Activated CD8-positive, alpha-beta memory T cell treated with anti-CD3 and anti-CD28 coated beads for 1 hour (primary cell): ENCODE results near the gene KLHL3.
"Not testable (repeated sequence)": the region's sequence is repeated elsewhere in the genome, so short reads cannot be mapped to it uniquely, and the experiment has no call there.

Experiments used
- DNase-seq, 2 donors: peaks; one replicate each; pipeline ENCODE4 v3.0.0-alpha.2; 2020; ENCODE audit warnings: low read depth in 1 of 2; ENCODE audit errors: extremely low read depth in 1 of 2

The KLHL3 gene

DNA sequence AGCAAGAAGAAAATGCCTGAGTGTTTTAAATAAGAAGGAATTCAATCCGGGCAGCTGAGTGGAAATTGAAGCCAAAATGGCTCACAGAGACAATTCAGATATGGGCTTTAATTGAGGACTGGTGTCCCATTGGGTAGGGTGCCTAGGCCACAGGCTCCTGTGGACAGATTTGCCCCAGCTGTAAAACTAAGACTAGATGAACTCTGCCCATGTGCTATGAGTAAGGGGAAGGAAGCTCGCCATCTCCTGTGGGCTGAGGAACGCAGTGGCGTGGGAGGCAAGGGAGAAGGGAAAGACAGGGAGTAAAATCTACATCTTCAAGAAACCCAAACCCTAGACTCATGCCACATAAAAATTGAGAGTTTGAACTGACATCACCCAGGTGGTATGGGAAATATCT lies 66.1 kb downstream of the KLHL3 start:
- DNase-seq = no peak

DNA sequence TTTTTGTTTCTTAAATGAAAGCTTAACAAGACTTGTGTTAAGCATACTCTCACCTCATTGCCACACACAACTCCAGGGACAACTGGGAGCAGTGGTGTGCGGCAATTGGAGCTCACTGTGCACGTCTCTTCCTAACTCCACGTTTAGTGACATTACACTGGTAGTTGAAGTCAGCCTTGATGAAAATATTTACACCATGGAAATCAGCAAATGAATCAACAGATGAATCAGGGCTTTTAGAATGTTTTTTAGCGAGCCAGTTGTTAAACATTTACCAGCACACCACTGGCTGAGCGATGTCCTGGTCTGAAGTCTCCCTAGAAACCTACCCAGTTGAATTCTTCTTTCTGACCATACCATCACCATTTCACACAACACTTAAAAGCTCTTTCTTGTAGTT lies 67.3 kb downstream of the KLHL3 start:
- no peak for DNase-seq

DNA sequence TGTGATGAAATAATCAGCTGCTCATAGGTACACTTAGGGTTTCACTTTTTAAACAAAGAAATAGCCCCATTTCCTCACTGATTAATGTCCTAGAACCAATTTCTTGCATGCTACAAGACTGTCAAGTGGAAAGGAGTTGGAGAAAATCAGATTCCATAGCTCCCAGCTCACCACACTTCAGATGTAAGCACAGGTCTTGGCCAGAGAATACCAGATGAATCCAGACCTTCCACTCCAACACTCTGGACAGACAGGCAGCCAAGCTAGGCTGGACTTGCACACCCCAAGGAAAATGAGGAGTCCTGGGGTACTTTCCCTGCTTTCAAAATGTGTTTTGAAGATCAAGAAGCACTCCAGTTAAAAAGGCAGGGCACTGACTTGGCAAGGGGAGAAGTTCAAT lies 68.5 kb downstream of the KLHL3 start:
- no peak for DNase-seq

DNA sequence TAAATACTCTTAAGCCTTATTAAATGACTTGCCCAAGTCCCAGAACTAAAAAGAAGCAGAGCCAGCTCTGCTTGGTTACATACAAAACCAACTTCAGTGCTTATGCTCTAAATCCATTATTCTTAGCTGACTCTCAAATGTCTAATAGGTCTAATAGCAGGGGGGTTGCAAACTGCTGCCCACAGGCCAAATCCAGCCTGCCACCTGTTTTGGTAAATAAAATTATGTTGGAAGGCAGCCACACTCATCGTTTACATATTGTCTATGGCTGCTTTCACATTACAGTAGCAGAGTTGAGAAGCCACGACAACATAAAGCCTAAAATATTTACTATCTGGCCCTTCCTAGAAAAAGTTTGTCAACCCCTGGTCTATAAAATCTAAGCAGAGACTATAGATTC lies 69.0 kb downstream of the KLHL3 start:
- no peak for DNase-seq

DNA sequence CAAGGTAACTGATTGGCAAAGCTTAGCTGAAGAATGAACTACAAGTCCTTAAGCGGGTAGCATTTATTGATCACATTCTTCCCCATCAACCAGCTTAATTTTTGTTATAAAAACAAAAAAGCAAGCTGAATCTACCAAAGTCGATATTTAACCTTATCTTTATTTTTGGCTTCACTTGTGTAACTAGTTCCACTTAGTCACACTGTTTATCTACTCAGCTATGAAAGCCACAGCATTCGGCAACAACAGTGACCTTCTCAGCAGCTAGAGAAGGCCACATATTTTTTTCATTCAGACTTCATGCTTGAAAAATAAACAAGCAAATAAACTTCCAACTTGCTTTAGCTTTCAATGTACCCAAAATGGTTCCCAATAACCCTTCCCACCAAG lies 69.4 kb downstream of the KLHL3 start:
- no peak for DNase-seq

DNA sequence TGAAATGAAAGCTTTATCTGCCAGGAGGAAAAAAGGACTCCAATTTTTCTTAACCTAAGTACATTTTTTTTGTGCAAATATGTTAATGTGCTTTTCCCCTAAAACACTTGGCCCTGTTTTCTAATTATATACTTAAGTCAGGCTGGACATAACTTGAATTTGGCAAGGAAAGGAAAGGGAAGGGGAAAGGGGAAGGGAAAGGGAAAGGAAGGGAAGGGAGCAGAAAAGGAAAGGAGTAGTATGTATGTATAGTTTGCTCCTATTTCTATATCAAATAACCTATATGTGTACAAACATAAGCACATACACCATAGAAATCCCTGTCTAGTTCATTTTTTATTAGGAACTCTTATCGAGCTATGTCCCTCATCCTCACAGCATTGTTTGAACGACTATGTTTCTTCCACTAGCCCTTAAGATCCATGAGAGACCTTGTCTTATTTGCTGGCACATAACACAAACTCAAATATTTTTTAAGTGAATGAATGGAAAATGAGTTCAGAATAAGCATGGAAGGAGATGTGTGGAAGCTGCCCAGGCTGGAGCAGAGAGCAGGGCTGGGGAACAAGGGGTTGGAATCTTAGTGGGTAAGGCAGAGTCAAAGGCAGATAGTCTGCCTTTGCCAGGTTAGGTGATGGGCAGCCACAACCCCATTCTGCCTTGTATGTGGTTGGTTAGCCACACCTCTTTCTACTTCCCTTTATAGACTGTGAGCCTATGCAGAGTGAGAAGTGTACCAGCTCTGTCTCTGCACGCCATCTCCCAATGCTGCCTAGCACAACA lies 70.0 kb downstream of the KLHL3 start:
- no peak for DNase-seq

DNA sequence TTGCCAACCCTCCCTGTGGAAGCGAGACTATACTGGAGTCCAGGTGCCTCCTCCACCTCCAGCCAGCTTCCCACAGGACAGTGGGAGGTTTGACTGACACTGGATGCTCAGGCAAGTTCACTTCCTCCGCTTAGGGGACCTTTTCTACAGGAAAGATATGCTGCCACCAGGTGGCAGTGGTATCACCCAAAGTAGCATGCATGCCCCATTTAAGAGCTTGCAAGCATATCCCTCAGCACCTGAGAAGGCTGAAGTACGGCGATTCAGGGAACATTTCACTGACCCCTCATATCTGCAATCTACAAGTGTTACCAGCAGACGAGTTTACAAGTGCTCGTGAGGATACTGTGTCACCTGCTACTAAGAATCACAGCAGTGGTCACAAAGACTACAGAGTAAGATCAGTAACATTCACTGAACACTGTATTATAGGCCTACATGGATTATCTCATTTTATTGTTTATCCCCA lies 75.5 kb downstream of the KLHL3 start:
- peak; percentile 32 to 51 for DNase-seq

DNA sequence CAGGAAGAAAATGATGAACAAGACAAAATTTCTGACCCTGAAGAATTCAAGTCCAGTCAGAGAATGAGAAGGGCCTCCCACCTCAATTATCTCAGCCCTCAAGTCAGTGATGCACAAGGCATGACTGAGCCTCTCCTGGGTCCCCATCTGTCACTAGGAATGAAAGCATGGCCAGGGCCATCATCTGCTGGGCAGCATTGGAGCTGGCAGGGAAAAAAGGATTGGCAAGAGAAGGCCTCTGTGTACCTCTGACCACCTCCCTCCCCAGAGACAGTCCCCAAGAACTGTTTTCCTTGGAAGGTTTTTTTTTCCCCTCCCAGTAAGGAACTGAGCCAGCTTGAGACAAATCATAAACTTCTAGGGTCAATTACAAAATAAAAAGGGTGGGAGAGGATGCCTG lies 76.7 kb downstream of the KLHL3 start:
- no peak for DNase-seq

DNA sequence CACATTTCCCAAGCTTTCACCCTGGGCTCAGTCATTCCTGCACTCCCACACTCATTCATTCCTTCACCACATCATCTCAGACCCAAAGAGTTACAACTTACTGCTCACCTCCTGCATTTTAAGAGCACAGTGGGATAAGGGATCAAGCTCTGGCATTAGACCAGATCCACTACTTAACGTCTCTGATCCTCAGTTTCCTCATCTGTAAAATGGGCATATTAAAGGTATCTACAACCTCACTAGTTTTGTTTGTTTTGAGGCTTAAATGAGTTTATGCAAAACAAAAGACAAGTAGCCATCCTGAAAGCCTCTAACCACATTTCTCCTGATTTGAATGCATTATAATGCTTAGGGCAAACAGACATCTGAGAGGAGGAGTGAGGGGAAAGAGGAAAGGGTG lies 77.6 kb downstream of the KLHL3 start:
- no peak for DNase-seq

DNA sequence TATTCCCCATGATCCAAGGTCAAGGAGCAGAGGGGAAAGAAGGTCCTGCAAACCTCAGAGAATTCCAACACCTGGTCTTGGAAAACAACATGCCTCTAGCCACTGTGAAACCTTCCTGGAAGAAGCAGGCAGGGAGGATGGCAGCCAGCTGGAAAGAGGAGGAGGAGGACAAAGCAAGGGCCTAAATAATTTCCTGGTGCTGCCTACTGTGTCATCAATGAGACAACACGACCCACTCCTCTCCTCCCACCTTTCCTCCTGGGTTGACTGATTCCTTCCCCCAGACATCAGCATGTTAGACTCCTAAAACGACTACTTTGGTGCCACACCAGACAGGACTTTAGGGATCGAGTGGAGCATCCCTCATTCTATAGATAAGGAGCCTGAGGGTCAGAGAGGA lies 78.8 kb downstream of the KLHL3 start:
- no peak for DNase-seq

DNA sequence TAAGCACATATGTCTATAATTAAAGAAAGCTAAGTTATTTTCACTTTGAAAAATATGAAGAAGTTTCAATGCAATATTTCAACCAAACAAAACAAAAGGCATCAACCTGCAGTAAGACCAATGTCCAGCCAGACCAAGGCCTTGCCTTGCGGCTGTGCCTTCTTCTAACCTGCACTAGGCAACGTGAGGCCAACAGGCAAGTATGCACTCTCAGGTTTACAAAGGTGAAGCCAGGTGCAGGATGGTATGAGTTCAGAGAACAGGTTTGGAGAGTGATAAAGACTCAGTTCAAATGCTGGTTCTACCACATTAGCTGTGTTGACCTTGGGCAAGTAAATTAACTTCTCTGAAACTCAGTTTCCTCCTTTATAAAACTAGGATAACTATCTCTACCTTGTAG lies 79.3 kb downstream of the KLHL3 start:
- DNase-seq = no peak

DNA sequence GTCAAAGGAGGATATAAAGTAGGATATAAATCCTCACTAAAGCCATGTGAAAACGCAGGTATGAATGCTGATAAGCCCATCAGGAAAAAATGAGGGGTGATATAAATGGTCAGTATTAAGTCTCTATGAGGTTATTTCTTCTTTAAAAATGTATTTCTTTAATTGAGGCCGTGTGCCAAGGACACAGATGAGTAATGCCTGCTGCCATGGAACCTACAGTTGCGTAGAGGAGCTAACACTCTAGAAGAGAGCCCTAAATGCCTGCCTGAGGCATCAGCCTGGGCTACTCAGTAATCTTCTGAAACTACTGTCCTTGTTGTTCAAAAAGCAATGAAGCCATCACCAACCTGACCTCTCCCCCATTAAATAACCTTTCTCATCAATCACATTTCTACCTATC lies 84.9 kb downstream of the KLHL3 start:
- no peak for DNase-seq

DNA sequence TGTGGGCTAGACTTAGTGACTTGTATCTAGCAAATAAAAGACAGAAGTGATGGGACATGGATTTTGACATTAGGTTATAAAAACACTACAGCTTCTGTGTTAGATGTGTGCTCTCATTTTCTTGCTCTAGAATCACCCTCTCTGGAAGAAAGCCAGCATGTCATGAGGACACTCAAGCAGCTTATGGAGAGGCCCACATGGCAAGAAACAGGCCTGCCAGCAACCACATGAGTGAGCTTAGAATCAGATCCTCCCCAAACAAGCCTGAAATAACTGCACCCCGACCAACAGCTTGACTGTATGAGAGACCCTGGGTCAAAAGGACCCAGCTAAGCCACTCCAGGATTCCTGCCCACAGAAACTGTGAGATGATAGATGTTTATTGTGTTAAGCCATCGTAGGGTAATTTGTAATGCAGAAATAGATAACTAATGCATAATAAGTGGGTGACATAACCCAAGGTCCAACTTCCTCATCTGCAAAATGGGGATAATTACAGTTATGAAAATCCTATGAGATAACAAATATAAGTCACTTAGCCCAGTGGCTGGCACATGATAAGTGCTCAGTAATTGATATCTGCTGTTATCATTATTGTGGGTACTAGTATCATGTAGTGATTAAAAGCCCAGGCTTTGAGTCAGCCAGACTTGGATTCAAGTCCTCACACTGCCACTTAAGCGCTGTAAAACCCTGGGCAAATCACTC lies 86.5 kb downstream of the KLHL3 start:
- no peak for DNase-seq

DNA sequence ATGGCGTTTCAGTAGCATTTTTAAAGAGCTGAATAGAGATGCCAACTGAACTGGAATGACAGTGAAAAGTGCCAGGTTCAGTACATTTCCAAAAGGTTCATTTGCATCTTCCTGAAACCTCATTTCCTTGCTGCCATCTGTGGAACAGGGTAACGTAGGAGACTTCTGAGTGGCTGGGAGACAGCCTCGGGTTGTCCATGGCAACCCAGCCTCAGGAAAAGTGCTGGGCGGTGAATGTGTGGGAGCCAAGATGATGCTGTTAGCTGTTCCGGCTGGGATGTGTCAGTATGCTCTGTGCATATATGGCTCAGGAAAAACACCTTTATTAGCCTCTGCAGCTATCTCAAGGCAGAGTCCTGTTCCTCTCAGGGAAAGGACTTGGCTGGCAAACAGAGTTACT lies 87.5 kb downstream of the KLHL3 start:
- DNase-seq = no peak

DNA sequence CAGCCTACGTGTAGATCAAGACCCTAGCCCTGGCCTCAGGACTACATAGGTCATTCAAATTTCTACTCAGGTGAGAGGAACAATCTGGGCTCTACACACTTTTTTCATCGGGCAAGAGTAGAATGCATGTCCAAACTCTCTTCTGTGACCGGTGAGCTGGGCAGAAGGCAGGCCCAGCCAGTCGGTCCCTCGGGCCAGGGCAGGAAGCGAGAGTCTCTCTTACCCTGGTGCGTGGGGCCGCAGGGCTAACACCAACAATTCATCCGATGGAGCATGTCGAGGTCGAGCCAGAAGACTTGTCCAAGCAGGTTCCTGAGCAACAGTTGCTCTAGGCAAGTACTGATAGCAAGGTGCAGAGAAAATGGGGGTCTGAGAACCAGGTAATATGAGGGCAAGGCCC lies 88.5 kb downstream of the KLHL3 start:
- no peak for DNase-seq

DNA sequence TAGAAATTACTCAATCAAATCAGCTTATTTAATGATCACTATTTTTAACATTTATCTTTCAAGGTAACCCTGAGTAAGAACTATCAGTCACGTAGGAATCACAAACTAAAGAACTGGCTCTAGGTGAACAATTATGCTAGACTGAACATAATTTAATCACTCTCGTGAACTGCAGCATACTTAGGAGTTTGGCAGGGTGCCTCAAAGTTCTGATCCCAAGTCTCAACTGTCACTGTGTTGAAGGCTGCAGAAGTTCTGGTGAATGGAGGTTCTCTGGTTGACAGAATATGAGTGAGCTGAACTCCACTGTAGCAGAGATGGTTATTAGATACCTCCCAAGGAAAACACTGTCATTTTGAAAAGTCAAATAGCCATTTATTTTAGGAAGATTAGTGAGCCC lies 89.1 kb downstream of the KLHL3 start:
- DNase-seq = no peak

DNA sequence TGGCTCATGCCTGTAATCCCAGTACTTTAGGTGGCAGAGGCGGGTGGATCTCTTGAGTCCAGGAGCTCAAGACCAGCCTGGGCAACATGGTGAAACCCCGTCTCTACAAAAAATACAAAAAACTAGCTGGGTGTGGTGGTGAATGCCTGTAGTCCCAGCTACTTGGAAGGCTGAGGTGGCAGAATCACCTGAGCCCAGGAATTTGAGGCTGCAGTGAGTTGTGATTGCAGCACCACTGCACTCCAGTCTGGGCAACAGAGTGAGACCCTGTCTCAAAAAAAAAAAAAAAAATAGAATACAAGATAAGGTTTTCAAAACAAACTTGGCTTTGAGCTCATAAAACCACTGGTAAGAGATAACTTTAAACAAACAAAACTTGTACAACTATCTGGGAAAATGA lies 92.8 kb downstream of the KLHL3 start:
- not testable (repeated sequence) for DNase-seq

DNA sequence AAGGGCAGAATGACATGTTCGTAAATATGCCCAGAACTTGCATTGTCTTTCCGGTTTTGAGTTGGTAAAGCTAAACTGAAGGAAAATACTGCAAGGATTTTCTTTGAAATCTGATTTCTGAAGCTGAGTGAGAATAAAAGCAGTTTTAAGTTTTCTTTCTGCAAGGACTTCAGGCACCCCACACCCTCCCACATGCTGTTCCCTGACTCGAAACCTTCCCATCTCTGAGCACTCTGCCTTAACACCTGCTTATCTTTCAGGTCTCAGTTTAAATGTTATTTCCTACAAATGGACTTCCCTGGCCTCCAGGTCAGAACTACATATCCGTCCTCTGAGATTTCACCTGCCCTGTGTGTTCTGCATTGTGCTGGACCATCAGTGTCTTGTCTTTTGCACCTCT lies 93.8 kb downstream of the KLHL3 start:
- no peak for DNase-seq

DNA sequence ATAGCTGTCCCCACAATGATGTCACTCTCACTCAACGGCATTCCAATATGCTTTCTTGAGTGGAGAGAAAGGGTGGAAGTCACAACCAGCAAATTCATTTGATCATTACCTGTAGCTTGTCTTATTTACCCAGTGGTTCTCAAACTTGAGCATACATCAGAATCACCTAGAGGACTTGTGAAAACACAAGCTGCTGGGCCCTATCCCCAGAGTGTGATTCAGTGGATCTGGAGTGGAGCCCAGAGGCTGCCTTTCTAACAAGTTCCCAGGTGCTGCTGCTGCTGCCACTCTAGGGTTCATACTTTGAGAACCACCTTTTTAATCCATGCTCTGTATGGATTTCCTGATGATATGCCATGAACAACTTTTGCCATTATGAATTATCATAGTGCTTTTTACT lies 94.7 kb downstream of the KLHL3 start:
- no peak for DNase-seq

DNA sequence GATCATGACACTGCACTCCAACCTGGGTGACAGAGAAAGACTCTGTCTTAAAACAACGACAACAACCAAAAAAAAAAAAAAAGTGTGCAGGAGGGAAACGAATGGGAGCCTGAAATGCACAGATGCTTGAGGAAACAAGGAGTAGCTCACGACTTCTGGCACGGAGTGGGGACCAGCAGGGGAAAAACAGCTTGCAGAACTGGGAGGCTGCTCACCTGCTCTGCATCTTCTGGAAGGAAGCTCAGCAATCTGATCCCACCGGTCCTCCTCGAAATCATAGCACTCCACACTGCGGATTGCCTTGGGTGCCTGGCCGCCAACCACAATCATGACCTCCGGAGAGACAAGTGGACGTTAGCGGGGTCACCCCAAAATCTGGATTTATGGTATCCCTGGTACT lies 96.2 kb downstream of the KLHL3 start:
- DNase-seq = no peak

DNA sequence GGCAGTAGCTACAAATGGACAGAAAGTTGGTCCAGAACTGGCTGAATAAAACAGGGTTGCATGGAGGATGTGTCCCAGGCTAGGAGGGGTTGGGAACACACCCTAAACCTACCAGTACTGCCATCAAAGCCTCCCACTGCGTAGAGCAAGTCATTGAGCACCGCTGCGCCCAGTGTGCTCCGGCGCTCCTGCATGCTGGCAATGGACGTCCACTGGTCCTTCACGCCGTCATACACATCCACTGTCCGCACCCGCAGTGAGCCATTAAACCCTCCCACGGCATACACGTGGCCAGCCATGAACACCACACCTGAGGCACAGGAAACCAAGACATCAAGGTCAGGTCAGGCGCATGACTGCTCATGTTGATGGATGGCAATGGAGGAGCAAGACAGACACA lies 97.0 kb downstream of the KLHL3 start:
- DNase-seq = no peak

DNA sequence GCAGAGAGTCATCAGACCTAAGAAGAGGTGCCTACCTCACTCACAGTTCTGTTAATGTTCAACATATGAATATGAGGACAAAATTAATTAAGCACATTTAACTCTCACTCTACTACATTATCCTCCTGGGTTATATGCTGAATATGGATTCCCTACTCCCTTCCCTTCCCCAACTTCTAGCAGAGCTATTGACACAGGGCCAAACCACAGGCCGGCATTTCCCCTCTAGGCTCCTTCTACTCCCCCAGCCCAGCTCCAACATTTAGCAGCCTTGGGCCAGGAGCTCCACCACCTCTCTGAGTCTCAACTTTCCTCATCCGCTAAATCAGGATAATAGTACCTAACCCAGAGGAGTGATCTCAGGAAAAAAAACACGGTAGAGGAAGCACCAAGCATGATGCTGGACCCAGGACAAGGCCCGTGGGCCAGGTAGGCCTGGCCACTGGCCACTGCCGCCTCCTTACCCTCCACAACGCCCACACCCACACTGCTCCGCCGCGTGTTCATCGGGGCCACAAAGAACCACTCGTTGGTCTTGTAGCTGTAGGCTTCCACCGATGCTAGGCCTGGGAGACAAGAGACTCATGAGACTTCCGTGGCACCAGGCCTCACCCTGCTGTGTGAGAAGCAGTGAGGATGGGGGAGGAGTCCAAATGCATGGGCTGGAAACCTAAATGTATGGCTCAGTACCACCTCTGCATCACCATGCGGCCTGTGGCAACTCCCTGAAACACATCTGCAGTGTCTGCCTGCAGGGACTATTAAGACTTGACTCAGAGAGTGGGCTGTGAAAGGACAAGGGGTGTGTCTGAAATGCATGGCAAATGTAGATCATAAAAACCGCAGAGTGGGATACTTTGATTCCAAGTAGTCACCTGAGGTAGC lies 98.8 kb downstream of the KLHL3 start:
- DNase-seq = no peak
